ENCODE data around the gene PCDH15. TPM values are rescaled to one million over a fixed set of nuclear protein-coding genes. Genes with fewer than 3 reads are reported as not detected.
A peak's percentile ranks its signal among the peaks of the same experiment; 100 is the strongest.

Gene PCDH15
- 0.48 to 0.71 TPM (median 0.59 TPM) in 3 replicates for total RNA-seq (2021)
- Bru-seq, nascent RNA = percentile 19 among the genes with signal in this experiment
- long read RNA-seq, experiment 1, partial matches to known transcripts = 0 of 3 reads
- long read RNA-seq, experiment 1, other reads (novel, unspliced or antisense) = 3 of 3 reads
- long read RNA-seq, experiment 2, partial matches to known transcripts = 0 of 3 reads
- long read RNA-seq, experiment 2, other reads (novel, unspliced or antisense) = 3 of 3 reads
- long read RNA-seq, experiment 3, partial matches to known transcripts = 2 of 4 reads
- long read RNA-seq, experiment 3, other reads (novel, unspliced or antisense) = 2 of 4 reads

GRCh38 chr10:54800741-54801421 lies at the start of gene PCDH15:
TSS of gene PCDH15 (minus strand) at chr10:54801231. CDS start at chr10:54664262, 136,969 bp downstream.
- no peak within 1 kb of the TSS for H3K4me3 Mint-ChIP-seq
- ATAC-seq = peak; percentile 100

GRCh38 chr10:54843932-54844331 lies 42.9 kb upstream of the PCDH15 start:
- ChIA-PET POLR2A (no interaction called here), CTCF (no interaction called here)
- no peak overlapping the region for H3K4me3 Mint-ChIP-seq
- ATAC-seq (no peak), DNase-seq (ENCODE audit: low spot score) (no peak)
- H3K36me3 Mint-ChIP-seq = peaks cover 7% of the 10 kb centered on the region
- H3K9me3 Mint-ChIP-seq = peaks cover 12% of the 10 kb centered on the region
- H3K27ac Mint-ChIP-seq = no peak overlapping the region
- H3K27me3 Mint-ChIP-seq (ENCODE audit: low read depth) = no peaks in the 10 kb centered on the region
- TF ChIP-seq, protein P1, sequence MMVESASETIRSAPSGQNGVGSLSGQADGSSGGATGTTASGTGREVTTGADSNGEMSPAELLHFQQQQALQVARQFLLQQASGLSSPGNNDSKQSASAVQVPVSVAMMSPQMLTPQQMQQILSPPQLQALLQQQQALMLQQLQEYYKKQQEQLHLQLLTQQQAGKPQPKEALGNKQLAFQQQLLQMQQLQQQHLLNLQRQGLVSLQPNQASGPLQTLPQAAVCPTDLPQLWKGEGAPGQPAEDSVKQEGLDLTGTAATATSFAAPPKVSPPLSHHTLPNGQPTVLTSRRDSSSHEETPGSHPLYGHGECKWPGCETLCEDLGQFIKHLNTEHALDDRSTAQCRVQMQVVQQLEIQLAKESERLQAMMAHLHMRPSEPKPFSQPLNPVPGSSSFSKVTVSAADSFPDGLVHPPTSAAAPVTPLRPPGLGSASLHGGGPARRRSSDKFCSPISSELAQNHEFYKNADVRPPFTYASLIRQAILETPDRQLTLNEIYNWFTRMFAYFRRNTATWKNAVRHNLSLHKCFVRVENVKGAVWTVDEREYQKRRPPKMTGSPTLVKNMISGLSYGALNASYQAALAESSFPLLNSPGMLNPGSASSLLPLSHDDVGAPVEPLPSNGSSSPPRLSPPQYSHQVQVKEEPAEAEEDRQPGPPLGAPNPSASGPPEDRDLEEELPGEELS (CRISPR knock-in tag; IDR thresholded peaks at IDR 0.05) = no peak
- TF ChIP-seq NR1H2 (CRISPR knock-in tag; IDR thresholded peaks at IDR 0.05) (no peak), SP1 (CRISPR knock-in tag; conservative IDR thresholded peaks at IDR 0.05) (no peak), NR3C1 (CRISPR knock-in tag; conservative IDR thresholded peaks at IDR 0.05; ENCODE audit: low read depth) (no peak), CTCF (IDR thresholded peaks at IDR 0.05) (no peak), HMGA2 (CRISPR knock-in tag; IDR thresholded peaks at IDR 0.05) (no peak), ZBTB21 (CRISPR knock-in tag; IDR thresholded peaks at IDR 0.05; ENCODE audit: borderline replicate concordance) (no peak), NFE2L1 (CRISPR knock-in tag; IDR thresholded peaks at IDR 0.05) (no peak), ZNF219 (CRISPR knock-in tag; IDR thresholded peaks at IDR 0.05; ENCODE audit: borderline replicate concordance) (no peak), HMGXB4 (CRISPR knock-in tag; IDR thresholded peaks at IDR 0.05) (no peak), GTF2I (CRISPR knock-in tag; conservative IDR thresholded peaks at IDR 0.05) (no peak), ELF4 (CRISPR knock-in tag; IDR thresholded peaks at IDR 0.05; ENCODE audit: low read depth) (no peak), MYBL2 (CRISPR knock-in tag; IDR thresholded peaks at IDR 0.05) (no peak), NFATC4 (CRISPR knock-in tag; IDR thresholded peaks at IDR 0.05) (no peak)
- TF ChIP-seq, protein P2, sequence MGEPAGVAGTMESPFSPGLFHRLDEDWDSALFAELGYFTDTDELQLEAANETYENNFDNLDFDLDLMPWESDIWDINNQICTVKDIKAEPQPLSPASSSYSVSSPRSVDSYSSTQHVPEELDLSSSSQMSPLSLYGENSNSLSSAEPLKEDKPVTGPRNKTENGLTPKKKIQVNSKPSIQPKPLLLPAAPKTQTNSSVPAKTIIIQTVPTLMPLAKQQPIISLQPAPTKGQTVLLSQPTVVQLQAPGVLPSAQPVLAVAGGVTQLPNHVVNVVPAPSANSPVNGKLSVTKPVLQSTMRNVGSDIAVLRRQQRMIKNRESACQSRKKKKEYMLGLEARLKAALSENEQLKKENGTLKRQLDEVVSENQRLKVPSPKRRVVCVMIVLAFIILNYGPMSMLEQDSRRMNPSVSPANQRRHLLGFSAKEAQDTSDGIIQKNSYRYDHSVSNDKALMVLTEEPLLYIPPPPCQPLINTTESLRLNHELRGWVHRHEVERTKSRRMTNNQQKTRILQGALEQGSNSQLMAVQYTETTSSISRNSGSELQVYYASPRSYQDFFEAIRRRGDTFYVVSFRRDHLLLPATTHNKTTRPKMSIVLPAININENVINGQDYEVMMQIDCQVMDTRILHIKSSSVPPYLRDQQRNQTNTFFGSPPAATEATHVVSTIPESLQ (CRISPR knock-in tag; IDR thresholded peaks at IDR 0.05) = no peak
- TF ChIP-seq, protein P3, sequence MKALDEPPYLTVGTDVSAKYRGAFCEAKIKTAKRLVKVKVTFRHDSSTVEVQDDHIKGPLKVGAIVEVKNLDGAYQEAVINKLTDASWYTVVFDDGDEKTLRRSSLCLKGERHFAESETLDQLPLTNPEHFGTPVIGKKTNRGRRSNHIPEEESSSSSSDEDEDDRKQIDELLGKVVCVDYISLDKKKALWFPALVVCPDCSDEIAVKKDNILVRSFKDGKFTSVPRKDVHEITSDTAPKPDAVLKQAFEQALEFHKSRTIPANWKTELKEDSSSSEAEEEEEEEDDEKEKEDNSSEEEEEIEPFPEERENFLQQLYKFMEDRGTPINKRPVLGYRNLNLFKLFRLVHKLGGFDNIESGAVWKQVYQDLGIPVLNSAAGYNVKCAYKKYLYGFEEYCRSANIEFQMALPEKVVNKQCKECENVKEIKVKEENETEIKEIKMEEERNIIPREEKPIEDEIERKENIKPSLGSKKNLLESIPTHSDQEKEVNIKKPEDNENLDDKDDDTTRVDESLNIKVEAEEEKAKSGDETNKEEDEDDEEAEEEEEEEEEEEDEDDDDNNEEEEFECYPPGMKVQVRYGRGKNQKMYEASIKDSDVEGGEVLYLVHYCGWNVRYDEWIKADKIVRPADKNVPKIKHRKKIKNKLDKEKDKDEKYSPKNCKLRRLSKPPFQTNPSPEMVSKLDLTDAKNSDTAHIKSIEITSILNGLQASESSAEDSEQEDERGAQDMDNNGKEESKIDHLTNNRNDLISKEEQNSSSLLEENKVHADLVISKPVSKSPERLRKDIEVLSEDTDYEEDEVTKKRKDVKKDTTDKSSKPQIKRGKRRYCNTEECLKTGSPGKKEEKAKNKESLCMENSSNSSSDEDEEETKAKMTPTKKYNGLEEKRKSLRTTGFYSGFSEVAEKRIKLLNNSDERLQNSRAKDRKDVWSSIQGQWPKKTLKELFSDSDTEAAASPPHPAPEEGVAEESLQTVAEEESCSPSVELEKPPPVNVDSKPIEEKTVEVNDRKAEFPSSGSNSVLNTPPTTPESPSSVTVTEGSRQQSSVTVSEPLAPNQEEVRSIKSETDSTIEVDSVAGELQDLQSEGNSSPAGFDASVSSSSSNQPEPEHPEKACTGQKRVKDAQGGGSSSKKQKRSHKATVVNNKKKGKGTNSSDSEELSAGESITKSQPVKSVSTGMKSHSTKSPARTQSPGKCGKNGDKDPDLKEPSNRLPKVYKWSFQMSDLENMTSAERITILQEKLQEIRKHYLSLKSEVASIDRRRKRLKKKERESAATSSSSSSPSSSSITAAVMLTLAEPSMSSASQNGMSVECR (CRISPR knock-in tag; IDR thresholded peaks at IDR 0.05; ENCODE audit: borderline replicate concordance) = no peak
- H3K4me1 Mint-ChIP-seq = peaks cover 17% of the 10 kb centered on the region

More at GRCh38 chr10:54800741-54801421, at the start of gene PCDH15:
- Mint-ChIP-seq H3K9me3 (no peaks in the 10 kb centered on the region), H3K36me3 (no peaks in the 10 kb centered on the region), H3K4me1 (peaks cover 16% of the 10 kb centered on the region), H3K27ac (no peak within 1 kb of the TSS), H3K27me3 (ENCODE audit: low read depth) (no peaks in the 10 kb centered on the region)
- ChIA-PET POLR2A (no interaction called here), CTCF (interaction anchor here (0.6 to 1.3 kb wide), 11 partner anchors 11 to 1983 kb away, joined by 3 to 5 read pairs (median 3); no protein-coding TSS in a partner anchor)
- DNase-seq (ENCODE audit: low spot score) = peak; percentile 47
- TF ChIP-seq ZNF317 (CRISPR knock-in tag; IDR thresholded peaks at IDR 0.05; ENCODE audit: borderline replicate concordance, low read depth) (0 out of 2 replicates have a peak, but pooled peaks have one; percentile 45), MAX (CRISPR knock-in tag; IDR thresholded peaks at IDR 0.05) (0 out of 2 replicates have a peak, but pooled peaks have one; percentile 26)
- TF ChIP-seq, protein P4, sequence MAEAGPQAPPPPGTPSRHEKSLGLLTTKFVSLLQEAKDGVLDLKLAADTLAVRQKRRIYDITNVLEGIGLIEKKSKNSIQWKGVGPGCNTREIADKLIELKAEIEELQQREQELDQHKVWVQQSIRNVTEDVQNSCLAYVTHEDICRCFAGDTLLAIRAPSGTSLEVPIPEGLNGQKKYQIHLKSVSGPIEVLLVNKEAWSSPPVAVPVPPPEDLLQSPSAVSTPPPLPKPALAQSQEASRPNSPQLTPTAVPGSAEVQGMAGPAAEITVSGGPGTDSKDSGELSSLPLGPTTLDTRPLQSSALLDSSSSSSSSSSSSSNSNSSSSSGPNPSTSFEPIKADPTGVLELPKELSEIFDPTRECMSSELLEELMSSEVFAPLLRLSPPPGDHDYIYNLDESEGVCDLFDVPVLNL (CRISPR knock-in tag; IDR thresholded peaks at IDR 0.05; ENCODE audit: borderline replicate concordance, low read depth) = no peak

Data from WTC11 (cell line).